GM12873 (cell line): ENCODE results near the gene PLAC1.

Source experiments
- TF ChIP-seq, protein P1 (sequence below): IDR thresholded peaks from 2 replicates; pipeline ENCODE4 v1.5.1; 2012; ENCODE audit warnings: low read depth, mild to moderate bottlenecking, moderate library complexity, low read length, control low read depth; ENCODE audit not compliant: insufficient read depth; ENCODE audit errors: missing control alignments

PLAC1 gene

DNA sequence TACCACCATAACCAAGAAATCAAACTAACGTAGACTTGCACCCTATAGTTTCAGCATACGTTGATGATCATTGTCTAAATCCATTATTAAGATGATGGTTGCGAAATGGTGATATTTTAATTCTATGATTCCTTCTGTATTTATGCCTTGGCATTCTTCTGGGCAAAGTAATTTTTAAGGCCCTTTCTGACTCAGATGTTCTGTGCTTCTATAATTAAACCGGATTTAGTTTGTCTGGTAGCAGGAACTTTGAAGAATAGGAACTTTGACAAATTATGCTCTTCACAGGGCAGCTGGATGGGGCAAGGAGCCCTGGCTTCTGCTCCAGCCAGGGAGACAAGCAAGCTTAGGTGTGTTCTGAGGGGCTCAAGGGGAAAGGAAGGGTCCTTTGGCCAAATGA lies 23.8 kb upstream of the PLAC1 start:
- TF ChIP-seq, protein P1, sequence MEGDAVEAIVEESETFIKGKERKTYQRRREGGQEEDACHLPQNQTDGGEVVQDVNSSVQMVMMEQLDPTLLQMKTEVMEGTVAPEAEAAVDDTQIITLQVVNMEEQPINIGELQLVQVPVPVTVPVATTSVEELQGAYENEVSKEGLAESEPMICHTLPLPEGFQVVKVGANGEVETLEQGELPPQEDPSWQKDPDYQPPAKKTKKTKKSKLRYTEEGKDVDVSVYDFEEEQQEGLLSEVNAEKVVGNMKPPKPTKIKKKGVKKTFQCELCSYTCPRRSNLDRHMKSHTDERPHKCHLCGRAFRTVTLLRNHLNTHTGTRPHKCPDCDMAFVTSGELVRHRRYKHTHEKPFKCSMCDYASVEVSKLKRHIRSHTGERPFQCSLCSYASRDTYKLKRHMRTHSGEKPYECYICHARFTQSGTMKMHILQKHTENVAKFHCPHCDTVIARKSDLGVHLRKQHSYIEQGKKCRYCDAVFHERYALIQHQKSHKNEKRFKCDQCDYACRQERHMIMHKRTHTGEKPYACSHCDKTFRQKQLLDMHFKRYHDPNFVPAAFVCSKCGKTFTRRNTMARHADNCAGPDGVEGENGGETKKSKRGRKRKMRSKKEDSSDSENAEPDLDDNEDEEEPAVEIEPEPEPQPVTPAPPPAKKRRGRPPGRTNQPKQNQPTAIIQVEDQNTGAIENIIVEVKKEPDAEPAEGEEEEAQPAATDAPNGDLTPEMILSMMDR = no peak

DNA sequence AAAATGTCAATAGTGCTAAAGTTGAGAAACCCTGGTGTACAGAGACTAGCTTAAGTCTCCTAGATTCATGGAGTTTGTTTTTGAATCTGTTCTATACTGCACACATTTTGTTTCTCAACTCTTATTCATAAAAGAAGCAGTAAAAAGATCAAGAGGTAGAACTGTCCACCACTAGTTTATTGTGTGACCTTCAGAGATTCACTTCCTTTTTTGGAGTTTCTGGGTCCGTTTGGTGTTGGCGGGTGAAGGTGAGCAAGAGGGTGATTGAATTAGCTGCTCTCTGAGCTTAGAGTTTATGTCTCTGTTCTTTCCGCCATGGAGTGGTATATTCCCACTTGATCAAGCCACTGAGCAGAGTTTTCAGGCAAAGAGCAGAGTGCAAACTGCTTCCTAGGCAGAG lies 21.4 kb upstream of the PLAC1 start:
- TF ChIP-seq, protein P1 = no peak

DNA sequence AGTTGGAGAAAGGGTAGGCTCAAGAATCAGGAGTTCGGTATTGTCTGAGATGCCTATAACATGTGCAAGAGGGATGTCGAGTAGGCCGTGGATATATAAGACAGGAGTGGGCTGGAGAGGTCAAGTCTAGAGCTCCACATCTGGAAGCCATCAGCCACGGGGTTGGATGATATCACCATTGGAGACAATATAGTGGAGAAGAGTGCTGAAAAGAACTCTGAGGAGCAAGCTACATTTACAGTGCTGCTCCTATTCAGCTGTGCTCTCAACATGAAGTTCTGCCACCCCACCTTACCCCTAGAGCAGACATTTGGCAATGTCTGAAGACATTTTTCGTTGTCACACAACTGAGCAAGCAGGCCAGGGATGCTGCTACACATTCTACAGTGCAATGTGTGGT lies 20.9 kb upstream of the PLAC1 start:
- TF ChIP-seq, protein P1 = no peak

DNA sequence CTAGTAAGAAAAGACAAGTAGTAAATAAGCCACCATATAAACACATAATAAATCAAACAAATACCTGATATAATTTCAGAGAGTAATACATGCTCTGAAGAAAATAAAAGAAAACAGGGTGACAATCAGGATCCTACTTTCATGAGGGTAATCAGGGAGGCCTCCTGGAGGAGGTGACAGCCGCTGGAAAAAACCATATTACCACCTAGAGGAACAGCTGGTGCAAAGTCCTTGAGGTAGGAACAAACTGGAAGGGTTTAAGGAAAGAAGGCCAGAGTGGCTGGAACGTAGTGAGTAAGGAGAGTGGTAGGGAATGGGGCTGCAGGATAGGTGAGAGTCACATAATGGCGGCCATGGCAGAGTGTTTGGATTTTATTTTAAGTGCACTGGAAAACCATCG lies 19.1 kb upstream of the PLAC1 start:
- TF ChIP-seq, protein P1 = no peak

DNA sequence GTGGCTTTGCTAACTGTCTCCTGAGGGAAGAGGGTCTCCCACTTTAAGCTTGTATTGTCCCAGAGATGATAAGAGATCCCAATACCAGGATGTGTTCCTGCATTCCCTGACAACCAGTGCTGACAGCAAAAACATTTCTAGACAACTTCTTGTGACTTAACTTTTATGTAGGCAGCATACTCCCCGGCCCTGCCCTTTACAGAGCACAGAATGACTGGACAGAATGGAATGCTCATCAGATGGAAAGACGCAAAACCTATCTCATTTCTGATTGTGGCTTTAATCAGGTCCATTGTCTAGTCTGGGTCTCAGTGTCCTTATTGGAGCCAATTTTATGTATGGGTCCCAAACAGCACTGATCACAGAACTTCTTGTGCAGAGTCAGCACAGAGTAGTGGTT lies 18.2 kb upstream of the PLAC1 start:
- TF ChIP-seq, protein P1 = no peak

DNA sequence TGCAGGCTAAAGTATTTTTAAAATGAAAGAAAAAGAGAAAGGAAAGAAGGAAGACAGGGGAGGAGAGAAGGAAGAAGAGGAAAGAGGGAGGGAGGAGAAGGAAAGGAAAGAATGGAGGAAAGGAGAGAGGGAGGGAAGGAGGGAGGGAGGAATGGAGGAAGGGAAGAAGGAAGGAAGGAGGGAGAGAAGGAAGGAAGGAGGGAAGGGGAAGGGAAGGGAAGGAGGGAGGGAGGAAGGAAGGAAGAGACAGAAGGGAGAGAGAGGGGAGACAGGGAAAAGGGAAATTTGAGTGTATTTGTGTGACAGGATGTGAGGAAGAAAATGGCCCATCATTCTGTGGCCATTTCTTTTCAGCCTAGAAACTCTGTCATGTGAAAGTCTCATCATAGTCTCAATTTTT lies 14.9 kb upstream of the PLAC1 start:
- TF ChIP-seq, protein P1 = no peak

DNA sequence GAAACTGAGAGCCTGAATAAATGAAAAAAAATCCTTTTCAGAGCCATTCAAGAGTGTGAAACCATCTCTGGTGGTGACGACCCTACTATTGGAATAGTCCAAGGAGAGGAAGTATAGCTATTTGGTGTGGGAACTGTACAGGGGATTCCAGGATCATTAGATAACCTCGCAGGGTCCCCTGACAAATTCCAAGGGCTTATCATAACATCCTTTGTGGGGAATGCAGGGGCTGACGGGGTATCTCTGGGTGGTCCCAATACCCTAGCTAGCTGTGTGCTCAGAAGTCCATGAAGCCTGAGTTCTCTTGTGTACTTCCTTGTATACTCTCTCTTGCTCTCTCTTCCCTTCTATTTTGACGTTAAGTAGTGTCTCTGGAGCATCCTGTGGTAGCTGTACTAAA lies 13.8 kb upstream of the PLAC1 start:
- TF ChIP-seq, protein P1 = no peak
